H1 (cell line): ENCODE data around the gene TTLL5. TPM values are rescaled to one million over a fixed set of nuclear protein-coding genes. Genes with fewer than 3 reads are reported as not detected.

ENCODE experiments used
- CTCF ChIA-PET: fragments of 300-600 bp; sonication (Branson Sonifier 250); formaldehyde crosslinking; loops from one replicate; lab custom pipeline; 2021; ENCODE audit not compliant: partially characterized antibody; lab: Charles Lee
- POLR2A ChIA-PET: fragments of 300-600 bp; sonication (Branson Sonifier 250); formaldehyde crosslinking; loops from one replicate; lab custom pipeline; 2021; ENCODE audit warnings: inconsistent platforms; ENCODE audit not compliant: partially characterized antibody; lab: Charles Lee
- DNase-seq, 2 experiments: peaks; one replicate each; pipeline versions ENCODE4 v3.0.0 to v3.0.0-alpha.2; 2010 to 2022; ENCODE audit warnings: low spot score in 2 of 2, low read depth in 1 of 2, mixed read lengths in 1 of 2
- FAIRE-seq: peaks from 2 replicates; lab custom pipeline; 2011; peaks lifted over from hg19 to GRCh38; lab: Jason Lieb, UNC
- H2AFZ ChIP-seq: 2 replicates; pipeline ENCODE4 v1.8.1; 2012; ENCODE audit warnings: low read length, inconsistent platforms
- H2AK5ac ChIP-seq: 2 replicates; pipeline ENCODE4 v1.6.1; 2013; ENCODE audit warnings: low read depth, low read length
- H2BK120ac ChIP-seq: replicated peaks from 2 replicates; pipeline ENCODE3; 2013; ENCODE audit warnings: low read depth, low read length, inconsistent platforms
- H2BK12ac ChIP-seq: 2 replicates; pipeline ENCODE4 v1.6.1; 2013; ENCODE audit warnings: low read depth, low read length
- H2BK15ac ChIP-seq: 2 replicates; pipeline ENCODE4 v1.6.1; 2013; ENCODE audit warnings: low read length
- H2BK20ac ChIP-seq: 2 replicates; pipeline ENCODE4 v1.6.1; 2013; ENCODE audit warnings: low read length
- H2BK5ac ChIP-seq: 2 replicates; pipeline ENCODE4 v1.6.1; 2013; ENCODE audit warnings: low read depth, low read length
- H3K14ac ChIP-seq: 2 replicates; pipeline ENCODE4 v1.6.1; 2013; ENCODE audit warnings: inconsistent platforms; ENCODE audit not compliant: insufficient read length
- H3K18ac ChIP-seq: 2 replicates; pipeline ENCODE4 v1.6.1; 2013; ENCODE audit warnings: low read length; ENCODE audit errors: extremely low read depth
- H3K23ac ChIP-seq: 2 replicates; pipeline ENCODE4 v1.6.1; 2013; ENCODE audit warnings: inconsistent platforms; ENCODE audit not compliant: insufficient read length
- H3K23me2 ChIP-seq: 2 replicates; pipeline ENCODE4 v1.6.1; 2013; ENCODE audit warnings: low read depth, low read length
- H3K27ac ChIP-seq: 2 replicates; pipeline ENCODE4 v1.6.1; 2011; ENCODE audit warnings: low read depth, low read length, inconsistent platforms
- H3K27me3 ChIP-seq, 4 experiments: replicated peaks in 1 of 4; 1 replicate in 1 of 4; 2 replicates in 3 of 4; pipeline versions ENCODE4 v1.6.1 to v1.8.1; 2011 to 2013; ENCODE audit warnings: low read length in 3 of 4, mild to moderate bottlenecking in 3 of 4, inconsistent platforms in 2 of 4, mixed read lengths in 2 of 4, moderate library complexity in 1 of 4; ENCODE audit not compliant: control insufficient read depth in 3 of 4, insufficient read depth in 3 of 4; ENCODE audit errors: extremely low read depth in 1 of 4
- H3K36me3 ChIP-seq, 4 experiments: 2 replicates each; pipeline versions ENCODE4 v1.6.1 to v1.8.1; 2011 to 2013; ENCODE audit warnings: mild to moderate bottlenecking in 4 of 4, low read length in 3 of 4, moderate library complexity in 2 of 4, control low read depth in 1 of 4, inconsistent platforms in 1 of 4; ENCODE audit not compliant: insufficient read depth in 4 of 4, control insufficient read depth in 2 of 4
- H3K4ac ChIP-seq: replicated peaks from 2 replicates; pipeline ENCODE3; 2013; ENCODE audit warnings: low read length, low read depth, mixed read lengths, inconsistent platforms; ENCODE audit not compliant: insufficient read length
- H3K4me1 ChIP-seq, 4 experiments: replicated peaks in 1 of 4; 1 replicate in 1 of 4; 2 replicates in 3 of 4; pipeline versions ENCODE4 v1.6.1 to v1.8.1; 2011 to 2013; ENCODE audit warnings: low read length in 3 of 4, inconsistent platforms in 2 of 4, mixed read lengths in 1 of 4; ENCODE audit not compliant: insufficient read depth in 4 of 4, control insufficient read depth in 3 of 4
- H3K4me2 ChIP-seq, 2 experiments: 2 replicates each; pipeline versions ENCODE4 v1.6.1 to v1.8.1; 2011 to 2013; ENCODE audit warnings: low read depth in 2 of 2, low read length in 2 of 2, control low read depth in 1 of 2, inconsistent platforms in 1 of 2, mild to moderate bottlenecking in 1 of 2; ENCODE audit not compliant: insufficient read depth in 1 of 2
- H3K4me3 ChIP-seq, 4 experiments: fragments of 200-600, 300-600 bp in 1 of 4; sonication (generic), shearing (Covaris generic), sonication (Bioruptor Twin) in 1 of 4; 2 replicates each; pipeline versions ENCODE4 v1.5.1 to v1.8.1; 2011 to 2016; ENCODE audit warnings: low read length in 4 of 4, low read depth in 3 of 4, control low read depth in 2 of 4, inconsistent platforms in 2 of 4, mild to moderate bottlenecking in 2 of 4, mixed read lengths in 1 of 4, moderate library complexity in 1 of 4; ENCODE audit not compliant: insufficient read depth in 2 of 4; ENCODE audit errors: extremely low read depth in 1 of 4
- H3K56ac ChIP-seq: replicated peaks from 2 replicates; pipeline ENCODE3; 2013; ENCODE audit warnings: low read depth, mild to moderate bottlenecking, mixed read lengths, low read length, inconsistent platforms; ENCODE audit not compliant: insufficient read length
- H3K79me1 ChIP-seq: 2 replicates; pipeline ENCODE4 v1.6.1; 2013; ENCODE audit warnings: low read depth, low read length, control low read depth
- H3K79me2 ChIP-seq, 2 experiments: 2 replicates each; pipeline versions ENCODE4 v1.6.1 to v1.8.1; 2012 to 2013; ENCODE audit warnings: low read length in 2 of 2, mild to moderate bottlenecking in 2 of 2, inconsistent platforms in 1 of 2; ENCODE audit not compliant: insufficient read depth in 2 of 2, control insufficient read depth in 1 of 2
- H3K9ac ChIP-seq, 4 experiments: replicated peaks in 1 of 4; 1 replicate in 1 of 4; 2 replicates in 3 of 4; pipeline versions ENCODE4 v1.6.1 to v1.8.1; 2011 to 2013; ENCODE audit warnings: low read depth in 3 of 4, low read length in 3 of 4, control low read depth in 2 of 4, mild to moderate bottlenecking in 2 of 4, moderate library complexity in 2 of 4, inconsistent platforms in 1 of 4; ENCODE audit errors: extremely low read depth in 1 of 4
- H3K9me3 ChIP-seq, 2 experiments: 2 replicates each; pipeline versions ENCODE4 v1.6.1 to v1.8.1; 2012 to 2013; ENCODE audit warnings: mild to moderate bottlenecking in 2 of 2, moderate library complexity in 2 of 2, control low read depth in 1 of 2, inconsistent platforms in 1 of 2, low read depth in 1 of 2, low read length in 1 of 2, mixed read lengths in 1 of 2; ENCODE audit not compliant: insufficient read depth in 2 of 2
- H4K20me1 ChIP-seq, 2 experiments: replicated peaks in 1 of 2; 2 replicates each; pipeline versions ENCODE3 to v1.8.1; 2011 to 2013; ENCODE audit warnings: inconsistent platforms in 2 of 2, low read length in 2 of 2, mild to moderate bottlenecking in 1 of 2; ENCODE audit not compliant: insufficient read depth in 2 of 2, control insufficient read depth in 1 of 2
- H4K5ac ChIP-seq: 2 replicates; pipeline ENCODE4 v1.6.1; 2013; ENCODE audit warnings: low read length, low read depth, mixed read lengths, inconsistent platforms; ENCODE audit not compliant: insufficient read length
- H4K8ac ChIP-seq: 2 replicates; pipeline ENCODE4 v1.8.0; 2013; ENCODE audit warnings: mild to moderate bottlenecking, moderate library complexity, low read length, inconsistent platforms; ENCODE audit not compliant: insufficient read depth; ENCODE audit errors: extremely low read depth
- H4K91ac ChIP-seq: replicated peaks from 2 replicates; pipeline ENCODE3; 2013; ENCODE audit warnings: low read length, mixed read lengths, inconsistent platforms; ENCODE audit not compliant: insufficient read length
- EGR1 ChIP-seq: IDR thresholded peaks from 2 replicates; pipeline ENCODE4 v1.6.1; 2011; ENCODE audit warnings: low read depth, low read length, borderline replicate concordance
- JUN ChIP-seq: IDR thresholded peaks from 2 replicates; pipeline ENCODE4 v1.6.1; 2011; ENCODE audit warnings: low read depth, mild to moderate bottlenecking, improper control_type of control experiment, low read length
- KDM1A ChIP-seq: fragments of 200-600, 300-600 bp; sonication (generic); IDR thresholded peaks from 2 replicates; pipeline ENCODE4 v1.7.1; 2016; ENCODE audit warnings: mild to moderate bottlenecking, low read length, borderline replicate concordance
- RBBP5 ChIP-seq: IDR thresholded peaks from 2 replicates; pipeline ENCODE4 v1.7.1; 2012; ENCODE audit warnings: low read depth, mild to moderate bottlenecking, inconsistent platforms, low read length, moderate library complexity, borderline replicate concordance
- SAP30 ChIP-seq: fragments of 300-600 bp; sonication (generic); IDR thresholded peaks from 2 replicates; pipeline ENCODE4 v1.7.1; 2012; ENCODE audit warnings: low read length, moderate library complexity, mild to moderate bottlenecking, inconsistent platforms; ENCODE audit not compliant: insufficient read depth, insufficient replicate concordance
- SIX5 ChIP-seq: IDR thresholded peaks from 2 replicates; pipeline ENCODE4 v1.6.1; 2011; ENCODE audit warnings: mild to moderate bottlenecking, low read depth, low read length
- SRF ChIP-seq: IDR thresholded peaks from 2 replicates; pipeline ENCODE4 v1.6.1; 2011; ENCODE audit warnings: mild to moderate bottlenecking, low read depth, low read length, moderate library complexity
- SUZ12 ChIP-seq: fragments of 200-600 bp; sonication (generic); IDR thresholded peaks from 2 replicates; pipeline ENCODE4 v1.6.1; 2012; ENCODE audit warnings: mild to moderate bottlenecking, inconsistent platforms, low read length, moderate library complexity, mixed read lengths
- TAF7 ChIP-seq: optimal IDR thresholded peaks from 2 replicates; pipeline ENCODE3; 2011; ENCODE audit warnings: low read depth, mild to moderate bottlenecking, inconsistent platforms, low read length, moderate library complexity, borderline replicate concordance
- ZNF274 ChIP-seq: IDR thresholded peaks from 2 replicates; pipeline ENCODE4 v1.7.0; 2012; ENCODE audit warnings: low read length, borderline replicate concordance; ENCODE audit errors: extremely low read depth
- polyA plus RNA-seq, 7 experiments: library from polyadenylated mRNA; depleted of rRNA in 3 of 7; stranded (reverse) in 5 of 7; unstranded in 2 of 7; fragments of >200 nt in 5 of 7; fragments of 200-250 nt in 2 of 7; gene quantifications; 1 replicate in 5 of 7; 2 replicates in 1 of 7; 4 replicates in 1 of 7; pipeline versions ENCODE4 v1.2.1 to v1.2.3, GENCODE V29; 2011 to 2013; ENCODE audit warnings: missing spikeins in 2 of 7, mixed read lengths in 2 of 7
- total RNA-seq: library from RNA; stranded (reverse); fragmentation: NEBNext Ultra II Directional; extraction: Animal tissue kit (Norgen Biotek cat#: 25700); gene quantifications from 2 replicates; pipeline ENCODE4 v1.2.1, GENCODE V29; 2021

Gene TTLL5
- total and polyA plus RNA-seq, 2 of the 8 experiments (the other 6 are each of a cell fraction or from before 2014, with no cell fraction given) = 16.1 to 45.9 TPM

- H2AK5ac ChIP-seq = no peak overlapping the region
- ChIA-PET CTCF (interaction anchor here (1.6 kb wide), 1 partner anchor 21 kb away, joined by 4 read pairs; no protein-coding TSS in a partner anchor), POLR2A (no interaction called here)
- TF ChIP-seq JUN (no peak), SIX5 (no peak), SUZ12 (no peak), SRF (no peak), ZNF274 (no peak), EGR1 (no peak), RBBP5 (no peak), SAP30 (no peak), TAF7 (no peak), KDM1A (no peak)
- H4K91ac ChIP-seq = no peak overlapping the region
- DNase-seq (no peak), FAIRE-seq (no peak)
- no peak overlapping the region for H3K14ac ChIP-seq
- H3K4me2 ChIP-seq = no peak overlapping the region
- no peaks in the 10 kb centered on the region for H3K4me1 ChIP-seq
- no peaks in the 10 kb centered on the region for H3K27me3 ChIP-seq
- H4K5ac ChIP-seq = no peak overlapping the region
- H3K18ac ChIP-seq = no peak overlapping the region
- H3K23ac ChIP-seq = no peak overlapping the region
- H2BK15ac ChIP-seq = no peak overlapping the region
- no peak overlapping the region for H2BK120ac ChIP-seq
- no peak overlapping the region for H3K4me3 ChIP-seq
- H3K9me3 ChIP-seq = no peaks in the 10 kb centered on the region
- no peak overlapping the region for H4K8ac ChIP-seq
- H3K36me3 ChIP-seq = peaks cover 0 to 2% (median 0%) of the 10 kb centered on the region in 4 experiments; a peak in 2 of 8 replicates
- no peak overlapping the region for H2BK20ac ChIP-seq
- H3K79me2 ChIP-seq = no peaks in the 10 kb centered on the region
- no peak overlapping the region for H3K9ac ChIP-seq
- no peak overlapping the region for H2BK12ac ChIP-seq
- H3K56ac ChIP-seq = no peak overlapping the region
- H3K4ac ChIP-seq = no peak overlapping the region
- no peak overlapping the region for H3K27ac ChIP-seq
- no peaks in the 10 kb centered on the region for H3K79me1 ChIP-seq
- no peaks in the 10 kb centered on the region for H3K23me2 ChIP-seq
- no peaks in the 10 kb centered on the region for H4K20me1 ChIP-seq
- H2AFZ ChIP-seq = no peak overlapping the region
- H2BK5ac ChIP-seq = no peak overlapping the region
Observed at GRCh38 chr14:75835156-75835725, 174.2 kb downstream of the TTLL5 start.
